A172 (cell line): ENCODE measurements around the gene RPTOR. TPM values are rescaled to one million over a fixed set of nuclear protein-coding genes. Genes with fewer than 3 reads are reported as not detected.

Source experiments
- DNase-seq: peaks from one replicate; pipeline ENCODE4 v3.0.0-alpha.2; 2015; ENCODE audit warnings: low spot score
- total RNA-seq: library from RNA; depleted of rRNA; stranded (reverse); fragments of >200 nt; shearing (Covaris generic); gene quantifications from 2 replicates; pipeline ENCODE4 v1.2.3, GENCODE V29; 2014; rRNA removed

Gene RPTOR
- total RNA-seq, 1 experiment from 2014 or later, result 20.7 TPM

DNA sequence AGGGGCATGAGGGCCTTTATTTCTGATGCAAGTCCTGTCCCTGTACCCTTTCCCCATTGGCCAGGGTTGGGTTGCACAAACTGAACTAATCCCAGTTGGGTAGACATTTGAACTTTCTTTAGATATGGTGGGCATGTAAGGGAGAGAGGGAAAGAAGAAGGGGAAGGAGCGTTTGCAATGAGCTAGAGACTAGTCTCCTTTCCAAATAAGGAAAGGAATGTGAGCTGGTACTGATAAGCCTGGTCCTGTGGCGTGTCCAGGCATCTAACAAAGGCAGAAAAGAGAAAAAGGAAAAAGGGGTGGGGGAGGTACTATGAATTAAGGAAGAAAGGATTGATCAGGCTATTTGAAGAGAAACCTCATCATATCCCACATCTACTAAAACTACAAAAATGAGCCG is 467.3 kb downstream of the RPTOR start:
- DNase-seq, result no peak

DNA sequence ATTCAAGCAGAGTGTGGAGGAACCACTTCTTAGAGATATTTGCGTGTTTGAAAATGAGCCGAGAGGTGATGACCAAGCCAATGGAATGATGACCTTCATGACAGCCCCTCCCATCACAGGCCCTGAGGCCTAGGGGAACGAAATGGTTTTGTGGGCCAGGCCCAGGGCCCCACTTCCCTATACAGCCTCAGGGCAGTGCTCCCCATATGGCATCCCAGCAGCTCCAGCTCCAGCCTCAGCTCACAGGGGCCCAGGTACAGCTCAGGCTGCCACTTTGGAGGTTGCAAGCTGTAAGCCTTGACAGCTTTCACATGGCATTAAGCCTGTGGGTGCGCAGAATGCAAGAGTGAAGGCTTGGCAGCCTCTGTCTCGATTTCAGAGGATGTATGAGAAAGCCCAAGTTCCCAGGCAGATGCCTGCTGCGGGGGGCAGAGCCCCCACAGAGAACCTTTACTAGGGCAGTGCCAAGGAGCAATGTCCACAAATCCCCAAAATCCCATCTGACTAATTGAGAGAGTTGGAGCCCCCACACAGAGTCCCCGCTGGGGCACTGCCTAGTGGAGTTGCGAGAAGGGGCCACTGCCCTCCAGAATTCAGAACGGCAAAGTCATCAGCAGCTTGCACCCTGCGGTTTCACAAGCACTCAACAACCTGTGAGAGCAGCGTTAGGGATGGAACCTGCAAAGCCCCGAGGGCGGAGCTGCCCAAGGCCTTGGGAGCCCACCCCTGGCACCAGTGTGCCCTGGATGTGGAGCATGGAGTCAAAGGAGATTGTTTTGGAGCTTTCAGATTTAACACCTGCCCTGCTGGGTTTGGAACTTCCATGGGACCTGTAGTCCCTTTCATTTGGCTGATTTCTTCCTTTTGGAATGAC is 468.2 kb downstream of the RPTOR start:
- DNase-seq, result no peak

DNA sequence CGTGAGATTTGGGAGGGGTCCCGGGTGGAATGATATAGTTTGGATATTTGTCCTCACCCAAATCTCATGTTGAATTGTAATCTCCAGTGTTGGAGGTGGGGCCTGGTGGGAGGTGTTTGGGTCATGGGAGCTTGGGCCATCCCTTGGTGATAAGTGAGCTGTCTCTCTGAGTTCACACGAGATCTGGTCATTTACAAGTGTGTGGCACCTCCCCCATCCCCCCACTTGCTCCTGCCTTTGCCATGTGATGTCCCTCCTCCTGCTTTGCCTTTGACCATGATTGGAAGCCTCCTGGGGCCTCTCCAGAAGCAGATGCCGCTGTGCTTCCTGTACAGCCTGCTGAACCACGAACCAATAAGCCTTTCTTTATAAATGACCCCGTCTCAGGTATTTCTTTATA is 469.0 kb downstream of the RPTOR start:
- DNase-seq, result no peak

DNA sequence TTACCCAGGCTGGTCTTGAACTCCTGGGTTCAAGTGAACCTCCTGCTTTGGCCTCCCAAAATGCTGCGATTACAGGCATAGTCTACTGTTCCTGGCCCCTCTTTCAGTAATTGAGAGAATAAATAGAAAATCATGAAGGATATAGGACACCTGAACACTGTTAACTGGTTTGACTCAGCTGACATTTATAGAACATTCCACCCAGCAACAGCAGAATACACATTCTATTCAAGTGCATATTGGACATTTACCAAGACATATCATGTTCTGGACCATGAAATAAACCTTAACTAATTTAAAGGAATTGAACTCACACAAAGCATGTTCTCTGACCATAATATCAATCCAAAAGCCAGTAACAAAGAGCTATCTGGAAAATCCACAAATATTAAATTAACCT is 470.5 kb downstream of the RPTOR start:
- DNase-seq, result no peak

Other genes with a start within 250 kb of the RPTOR start
- gene ENDOV, start 129.7 kb upstream of the RPTOR start, total RNA-seq, result 19.9 and 60.1 TPM in 2 replicates
- 0.46 and 0.53 TPM in 2 replicates for gene NPTX1, start 68.2 kb upstream of the RPTOR start, total RNA-seq